Mesenteric fat pad (tissue), 1 donor: ENCODE measurements around the gene FOXF2. TPM values are rescaled to one million over a fixed set of nuclear protein-coding genes. Genes with fewer than 3 reads are reported as not detected.

Experiments
- DNase-seq: peaks from one replicate; pipeline ENCODE4 v3.0.0-alpha.2; 2020; ENCODE audit warnings: low spot score
- total RNA-seq: library from RNA; stranded (reverse); fragmentation: NEBNext Ultra II Directional; extraction: Animal tissue kit (Norgen Biotek cat#: 25700); gene quantifications from one replicate; pipeline ENCODE4 v1.2.1, GENCODE V29; 2021
- donor health status: DM: yes; HTN: yes; CAD: no.

The FOXF2 gene
- total RNA-seq, 1 donor from 2014 or later: 2.7 TPM

DNA sequence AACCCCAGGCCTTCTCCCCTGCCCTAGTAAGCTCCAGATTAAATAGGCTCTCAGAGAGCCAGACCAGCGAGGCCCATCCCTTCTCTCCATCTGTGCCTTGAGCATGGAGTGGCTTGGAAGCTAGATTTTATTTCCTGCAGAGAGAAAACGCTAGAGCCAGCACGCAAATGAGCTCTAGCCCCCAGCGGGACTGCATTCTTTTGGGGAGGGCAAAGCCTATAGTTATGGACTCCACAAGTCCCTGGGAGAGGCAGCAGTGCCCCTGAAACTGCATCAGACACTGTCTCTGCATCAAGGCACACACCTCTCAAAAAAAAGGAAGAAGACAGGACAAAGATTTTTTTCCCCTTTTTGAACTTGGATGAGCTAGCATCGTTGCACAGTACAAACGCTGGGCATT, 15.8 kb downstream of the FOXF2 start:
- DNase-seq: no peak

GRCh38 chr6:1406306-1407072, 17.1 kb downstream of the FOXF2 start:
- DNase-seq: peak; percentile 79

DNA sequence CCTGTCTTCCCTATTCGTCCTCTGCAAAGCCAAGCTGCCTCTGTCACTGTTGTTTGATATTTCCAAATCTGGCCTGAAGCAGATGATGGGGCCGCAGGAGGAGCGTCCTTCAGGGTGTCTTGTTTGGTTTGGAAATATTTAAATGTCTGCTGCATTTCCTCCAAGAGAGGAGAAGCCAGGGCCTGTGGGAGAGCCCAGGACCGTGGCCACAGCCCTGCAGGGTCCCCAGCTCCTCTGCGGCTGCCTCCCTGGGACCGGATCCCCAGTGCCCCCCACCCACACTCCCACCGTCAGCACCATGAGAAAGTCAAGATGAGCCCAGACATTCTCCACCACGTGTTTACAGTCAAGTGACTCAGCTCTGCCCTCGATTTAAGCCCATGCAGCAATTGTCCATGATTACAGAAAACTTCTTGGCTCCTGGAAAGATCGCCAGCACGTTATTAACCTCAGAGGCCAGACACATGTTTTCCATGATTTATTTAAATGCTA, 18.2 kb downstream of the FOXF2 start:
- no peak for DNase-seq

DNA sequence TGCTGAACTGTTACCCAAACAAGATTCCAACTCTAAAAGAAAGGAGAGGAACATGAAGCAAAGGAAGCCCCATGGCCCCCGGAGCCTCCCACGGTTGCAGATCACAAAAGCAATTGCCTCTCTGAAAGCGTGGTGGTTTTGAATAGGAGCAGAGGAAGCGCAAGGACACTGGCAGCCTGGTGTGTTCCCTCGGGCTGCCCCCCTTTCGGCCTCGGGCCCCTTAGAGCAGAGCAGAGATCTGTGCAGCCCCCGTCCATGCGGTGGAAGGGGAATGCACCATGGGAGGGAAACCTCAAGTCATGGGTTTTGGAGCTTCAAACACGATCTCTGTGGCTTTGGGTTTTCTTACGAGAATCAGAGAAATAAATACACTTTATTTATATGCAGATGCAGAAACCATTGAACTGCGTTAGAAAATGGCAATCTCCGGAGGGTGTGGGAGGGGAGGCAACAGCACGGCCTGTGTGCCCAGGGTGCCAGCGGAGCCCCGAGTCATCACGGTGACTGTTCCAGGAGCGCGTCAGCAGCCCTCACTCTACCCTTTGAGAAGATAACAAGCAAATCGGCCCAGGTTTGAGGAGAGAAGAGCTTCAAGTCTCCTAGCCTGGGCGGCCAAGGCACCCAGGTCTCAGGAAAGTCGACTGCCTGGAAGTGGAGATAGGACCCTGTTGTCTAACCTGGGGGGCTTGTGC, 20.5 kb downstream of the FOXF2 start:
- no peak for DNase-seq

DNA sequence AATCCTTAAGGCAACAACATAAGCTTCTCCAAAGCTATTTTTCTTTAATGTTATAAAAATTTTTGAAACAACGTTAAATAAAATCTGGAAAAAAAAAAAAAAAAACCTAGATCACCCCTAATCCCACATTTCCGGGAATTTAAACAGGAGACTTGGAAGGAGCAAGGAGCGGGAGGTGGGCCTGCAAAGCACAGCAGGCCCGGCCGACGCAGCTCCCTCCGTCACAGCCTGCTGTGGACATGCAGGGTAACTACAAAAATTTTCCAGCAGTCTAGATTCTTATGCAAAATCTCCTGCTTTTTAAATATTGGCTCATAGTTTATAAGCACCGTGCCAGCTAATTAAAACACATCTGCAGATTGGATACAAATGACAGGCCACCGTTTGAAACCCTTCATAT, 23.5 kb downstream of the FOXF2 start:
- DNase-seq: no peak

DNA sequence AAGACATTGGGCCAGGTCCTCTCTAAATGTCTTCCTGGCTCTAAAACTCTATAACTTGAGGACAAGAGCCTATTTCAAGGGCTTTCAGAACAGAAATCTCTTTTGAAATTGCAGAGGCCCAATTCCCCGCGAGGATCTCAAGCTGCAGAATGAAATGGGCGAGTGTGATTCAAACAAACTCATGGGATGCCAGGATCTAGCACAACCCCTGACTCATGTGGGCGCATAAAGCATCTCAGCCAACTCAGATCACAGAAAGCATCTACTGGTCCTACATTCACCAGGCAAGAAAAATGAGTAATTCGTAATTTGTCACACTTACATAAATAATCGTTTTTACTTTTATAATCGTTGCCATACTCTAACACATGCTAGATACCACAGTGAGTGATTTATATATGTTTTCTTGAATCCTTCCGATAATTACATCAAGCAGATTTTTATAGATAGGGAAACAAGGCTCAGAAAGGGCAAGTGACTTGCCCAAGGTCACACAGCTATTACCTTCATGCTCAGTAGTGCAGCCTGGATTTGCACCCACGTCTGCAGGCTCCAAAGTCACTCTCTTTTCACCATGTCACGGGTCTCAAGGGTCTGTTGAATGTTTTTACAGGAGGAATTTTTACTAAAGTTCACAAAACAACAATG, 26.2 kb downstream of the FOXF2 start:
- DNase-seq: no peak

- DNase-seq: no peak
Observed at GRCh38 chr6:1416191-1416760, 26.9 kb downstream of the FOXF2 start.

GRCh38 chr6:1416820-1417219, 27.4 kb downstream of the FOXF2 start:
- no peak for DNase-seq

GRCh38 chr6:1417718-1418117, 28.3 kb downstream of the FOXF2 start:
- no peak for DNase-seq

GRCh38 chr6:1418471-1419191, 29.3 kb downstream of the FOXF2 start:
- no peak for DNase-seq

- no peak for DNase-seq
Observed at GRCh38 chr6:1420382-1420781, 31.0 kb downstream of the FOXF2 start.

DNA sequence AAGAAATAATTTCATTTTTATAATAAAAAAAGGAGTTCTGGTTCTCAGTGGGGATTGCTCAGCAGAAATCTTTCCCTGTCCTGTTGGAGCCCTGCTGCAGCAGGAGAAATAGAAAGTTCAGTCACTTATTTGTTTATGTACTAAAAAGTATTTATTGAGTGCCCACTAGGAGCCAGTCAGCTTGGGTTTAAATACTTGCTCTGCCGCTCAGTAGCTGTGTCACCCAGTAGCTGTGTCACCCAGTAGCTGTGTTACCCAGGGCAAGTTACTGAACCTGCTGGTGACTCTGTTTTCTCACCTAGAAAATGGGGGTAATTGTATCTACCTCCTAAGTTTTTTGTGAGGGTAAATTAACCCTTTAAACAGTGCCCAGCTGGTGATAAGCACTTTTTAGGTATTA, 32.9 kb downstream of the FOXF2 start:
- no peak for DNase-seq

GRCh38 chr6:1423578-1423977, 34.2 kb downstream of the FOXF2 start:
- DNase-seq: peak; percentile 75

- no peak for DNase-seq
Observed at GRCh38 chr6:1424306-1424927, 35.0 kb downstream of the FOXF2 start.

GRCh38 chr6:1426416-1426815, 37.0 kb downstream of the FOXF2 start:
- DNase-seq: peak; percentile 72

DNA sequence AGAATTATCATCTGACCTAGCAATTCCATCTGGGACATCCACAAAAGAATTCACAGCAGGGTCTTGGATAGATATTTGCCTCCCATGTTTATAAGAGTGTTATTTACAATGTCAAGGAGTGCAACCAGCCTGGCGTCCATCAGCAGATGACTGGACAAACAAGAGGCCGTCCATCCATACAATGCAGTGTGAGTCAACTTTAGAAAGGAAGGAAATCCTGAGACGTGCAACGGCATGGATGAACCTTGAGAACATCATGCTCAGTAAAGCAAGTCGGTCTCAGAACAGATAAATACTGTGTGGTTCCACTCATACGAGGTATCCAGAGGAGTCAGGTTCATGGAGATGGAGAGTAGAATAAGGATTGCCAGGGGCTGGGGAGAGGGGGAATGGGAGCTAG, 46.4 kb downstream of the FOXF2 start:
- no peak for DNase-seq

DNA sequence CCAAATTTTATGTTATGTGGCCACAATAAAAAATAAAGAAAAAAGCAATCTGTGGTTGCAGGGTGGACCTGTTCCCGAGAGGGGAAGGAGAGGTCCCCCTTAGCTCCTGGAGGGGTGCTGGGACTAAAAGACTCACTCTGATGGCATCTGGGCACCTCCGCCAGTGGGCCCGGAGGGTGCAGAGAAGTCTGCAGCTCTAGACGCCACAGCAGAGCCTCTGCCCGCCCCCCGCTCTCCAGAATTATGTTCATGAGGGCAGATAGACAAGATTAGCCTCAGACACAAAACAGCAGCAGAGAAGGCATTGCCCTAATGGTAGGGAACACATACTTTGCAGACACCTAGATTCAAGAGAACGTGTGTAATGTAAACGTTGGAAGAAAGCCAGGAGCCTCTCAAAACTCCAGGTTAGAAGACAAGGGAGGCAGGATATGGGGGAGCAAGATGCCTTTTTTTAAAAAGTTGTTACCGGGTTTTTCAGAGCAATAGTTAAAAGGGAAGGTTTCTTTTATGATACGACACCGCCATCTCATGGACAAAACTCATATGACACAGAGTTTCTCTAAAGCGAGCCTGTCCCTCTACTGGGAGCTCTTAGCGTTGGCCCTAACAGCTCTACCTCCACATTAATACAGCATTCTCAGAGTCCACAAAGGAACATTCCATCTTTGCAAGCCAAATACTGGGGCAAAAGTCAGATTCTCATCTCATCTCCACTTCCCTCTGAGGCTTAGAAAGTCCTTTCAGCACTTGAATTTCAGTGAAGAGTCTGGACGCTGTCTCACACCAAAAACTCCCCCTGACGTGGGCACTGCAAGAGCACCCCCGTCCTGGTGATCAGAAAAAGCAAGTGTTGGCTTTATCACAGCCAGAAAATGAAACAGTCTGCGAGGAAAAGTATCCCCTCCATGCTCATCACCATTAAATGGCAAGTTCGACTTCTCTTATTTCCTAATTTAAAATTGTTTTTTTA, 47.2 kb downstream of the FOXF2 start:
- DNase-seq: no peak

GRCh38 chr6:1437553-1438406, 48.4 kb downstream of the FOXF2 start:
- peak; percentile 84 for DNase-seq

DNA sequence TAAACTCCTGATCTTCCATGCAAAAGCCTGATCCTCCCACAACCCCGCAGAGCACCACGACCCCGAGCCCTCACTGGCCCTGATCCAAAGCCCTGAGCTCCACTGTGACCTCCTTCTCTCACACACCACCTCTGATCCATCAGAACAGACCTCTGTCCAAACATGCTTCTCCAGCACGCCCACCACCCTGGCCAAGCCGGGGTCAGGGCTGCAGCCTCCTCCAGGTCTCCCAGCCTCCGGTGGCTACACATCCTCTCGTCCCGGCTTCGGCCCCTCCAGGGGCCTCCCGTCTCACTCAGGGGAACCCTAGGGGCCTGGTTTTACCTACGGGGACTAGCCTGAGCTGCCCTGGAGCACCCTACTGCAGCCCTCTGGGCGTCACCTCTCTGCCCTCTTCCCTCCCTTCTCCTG, 49.1 kb downstream of the FOXF2 start:
- DNase-seq: peak; percentile 69
